HepG2 (cell line): Measurements from ENCODE around the gene LEMD1. TPM values are rescaled to one million over a fixed set of nuclear protein-coding genes. Genes with fewer than 3 reads are reported as not detected.

ENCODE experiments used
- ATAC-seq: fragments of 200-7000 bp; cut with Tn5 transposase; 3 replicates; pipeline ENCODE4 v1.9.1; 2020; ENCODE audit warnings: mild to moderate bottlenecking, moderate library complexity
- BruUV-seq: library from RNA; stranded (reverse); fragments of 400-500 nt; replicated peaks from 2 replicates; lab custom pipeline; 2021; lab: Mats Ljungman, UMichigan
- CTCF ChIA-PET: fragments of 300-600 bp; formaldehyde crosslinking; extraction: SDS; loops from one replicate; lab custom pipeline; 2021; ENCODE audit warnings: low total read pairs, inconsistent platforms, low intra/inter-chr PET ratio; lab: Yijun Ruan, JAX
- POLR2A ChIA-PET: fragments of 350-600 bp; sonication (Branson Sonifier 250); formaldehyde crosslinking; loops from one replicate; lab custom pipeline; 2020; ENCODE audit warnings: antibody characterized with exemption, inconsistent platforms; lab: Yijun Ruan, JAX
- DNase-seq: peaks from one replicate; pipeline ENCODE4 v3.0.0-alpha.2; 2015; ENCODE audit warnings: low spot score
- FAIRE-seq: peaks from 3 replicates; lab custom pipeline; 2011; peaks lifted over from hg19 to GRCh38; lab: Jason Lieb, UNC
- H2AFZ ChIP-seq: one replicate; pipeline ENCODE4 v1.6.1; 2011; ENCODE audit warnings: low read length, inconsistent platforms
- H3K27ac ChIP-seq: fragments of 300-600 bp; 3 replicates; pipeline ENCODE4 v1.8.0; 2011; ENCODE audit warnings: mixed run types, mild to moderate bottlenecking, mixed read lengths, low read length, inconsistent platforms; ENCODE audit not compliant: insufficient read depth; ENCODE audit errors: extremely low read length
- H3K27me3 ChIP-seq, 2 experiments: fragments of 200-600 bp in 1 of 2; 2 replicates in 1 of 2; 3 replicates in 1 of 2; pipeline versions ENCODE4 v1.6.0 to v1.8.0; 2011; ENCODE audit warnings: low read length in 2 of 2, mild to moderate bottlenecking in 2 of 2, moderate library complexity in 2 of 2, inconsistent platforms in 1 of 2; ENCODE audit not compliant: insufficient read depth in 2 of 2, control insufficient read depth in 1 of 2
- H3K36me3 ChIP-seq, 2 experiments: fragments of 200-600 bp in 1 of 2; replicated peaks in 1 of 2; 2 replicates in 1 of 2; 3 replicates in 1 of 2; pipeline versions ENCODE4 v1.5.1 to v1.8.0; 2011; ENCODE audit warnings: low read length in 2 of 2, inconsistent platforms in 1 of 2; ENCODE audit not compliant: insufficient read depth in 2 of 2, control insufficient read depth in 1 of 2
- H3K4me1 ChIP-seq: 2 replicates; pipeline ENCODE4 v1.5.1; 2012; ENCODE audit warnings: low read length, inconsistent platforms; ENCODE audit not compliant: insufficient read depth
- H3K4me2 ChIP-seq: 2 replicates; pipeline ENCODE4 v1.6.0; 2011; ENCODE audit warnings: low read depth, low read length, inconsistent platforms
- H3K4me3 ChIP-seq, 3 experiments: fragments of 200-600 bp in 1 of 3; sonication (generic), shearing (Covaris generic) in 1 of 3; replicated peaks in 1 of 3; 2 replicates each; pipeline ENCODE4 v1.5.1; 2011 to 2016; ENCODE audit warnings: low read length in 3 of 3, inconsistent platforms in 2 of 3, low read depth in 2 of 3, mild to moderate bottlenecking in 2 of 3, control low read depth in 1 of 3, mixed read lengths in 1 of 3; ENCODE audit not compliant: insufficient read depth in 1 of 3
- H3K79me2 ChIP-seq: one replicate; pipeline ENCODE4 v1.6.1; 2011; ENCODE audit warnings: low read length, inconsistent platforms; ENCODE audit not compliant: insufficient read depth
- H3K9ac ChIP-seq: 2 replicates; pipeline ENCODE4 v1.6.0; 2011; ENCODE audit warnings: mild to moderate bottlenecking, low read depth, low read length, inconsistent platforms; ENCODE audit not compliant: insufficient read depth
- H3K9me3 ChIP-seq: 2 replicates; pipeline ENCODE4 v1.5.1; 2012; ENCODE audit warnings: mild to moderate bottlenecking, low read length
- H4K20me1 ChIP-seq: 2 replicates; pipeline ENCODE4 v1.6.0; 2011; ENCODE audit warnings: inconsistent platforms, mild to moderate bottlenecking, low read length, moderate library complexity; ENCODE audit not compliant: insufficient read depth
- FOXA1 ChIP-seq, 2 experiments: fragments of 450-650 bp in 1 of 2; sonication (generic) in 1 of 2; formaldehyde crosslinking in 1 of 2; IDR thresholded peaks; 2 replicates each; pipeline versions ENCODE4 v1.4.0 to v1.6.1; 2016 to 2020; ENCODE audit warnings: missing genetic modification reagents in 1 of 2
- TEAD2 ChIP-seq: sonication (generic); formaldehyde crosslinking; IDR thresholded peaks from 2 replicates; pipeline ENCODE4 v1.9.0; 2021; ENCODE audit warnings: missing genetic modification reagents
- ZNF652 ChIP-seq: IDR thresholded peaks from 2 replicates; pipeline ENCODE4 v1.6.1; 2016; ENCODE audit warnings: low read depth, borderline replicate concordance
- WGBS: methylation state at CpG from one replicate; pipeline ENCODE4 v1.1.6; 2017; ENCODE audit warnings: low lambda C conversion rate; 5-methylcytosine and 5-hydroxymethylcytosine counted together
- in situ Hi-C: cut with HindIII; loops from 2 replicates; pipeline ENCODE4 v1.10.0; 2017; ENCODE audit warnings: low pct_unique_long_range_greater_than_20kb; ENCODE audit not compliant: extremely low pct_ligation_motif_present
- intact Hi-C: fragments of 100-400 bp; cut with micrococcal nuclease; formaldehyde crosslinking; loops from one replicate; pipeline ENCODE4 v1.10.0; 2022; ENCODE audit not compliant: unreplicated experiment
- polyA plus RNA-seq, 8 experiments: library from polyadenylated mRNA; depleted of rRNA in 3 of 8; stranded (reverse) in 7 of 8; unstranded in 1 of 8; fragments of >200 nt; fragmentation: Illumina TruSeq in 4 of 8; extraction: Trizol in 4 of 8; gene quantifications; 2 replicates each; pipeline versions ENCODE4 v1.2.1 to v1.2.3, GENCODE V29; 2011 to 2016; ENCODE audit warnings: low read depth in 4 of 8, missing spikeins in 1 of 8, mixed read lengths in 1 of 8; ENCODE audit not compliant: insufficient read depth in 1 of 8
- total RNA-seq, 5 experiments: library from RNA; depleted of rRNA; stranded (reverse); fragments of >200 nt; fragmentation: Illumina TruSeq; extraction: Trizol; gene quantifications; 2 replicates each; pipeline ENCODE4 v1.2.3, GENCODE V29; 2016; ENCODE audit warnings: low read depth in 1 of 5
- TF ChIP-seq, protein P1 (sequence below): sonication (generic); formaldehyde crosslinking; IDR thresholded peaks from 2 replicates; pipeline ENCODE4 v1.8.1; 2023; ENCODE audit warnings: mild to moderate bottlenecking, moderate library complexity, missing genetic modification reagents

Gene LEMD1
- total and polyA plus RNA-seq, 2 of the 13 experiments (the other 11 are each of a cell fraction or from before 2014, with no cell fraction given) = 1.4 to 2.3 TPM

DNA sequence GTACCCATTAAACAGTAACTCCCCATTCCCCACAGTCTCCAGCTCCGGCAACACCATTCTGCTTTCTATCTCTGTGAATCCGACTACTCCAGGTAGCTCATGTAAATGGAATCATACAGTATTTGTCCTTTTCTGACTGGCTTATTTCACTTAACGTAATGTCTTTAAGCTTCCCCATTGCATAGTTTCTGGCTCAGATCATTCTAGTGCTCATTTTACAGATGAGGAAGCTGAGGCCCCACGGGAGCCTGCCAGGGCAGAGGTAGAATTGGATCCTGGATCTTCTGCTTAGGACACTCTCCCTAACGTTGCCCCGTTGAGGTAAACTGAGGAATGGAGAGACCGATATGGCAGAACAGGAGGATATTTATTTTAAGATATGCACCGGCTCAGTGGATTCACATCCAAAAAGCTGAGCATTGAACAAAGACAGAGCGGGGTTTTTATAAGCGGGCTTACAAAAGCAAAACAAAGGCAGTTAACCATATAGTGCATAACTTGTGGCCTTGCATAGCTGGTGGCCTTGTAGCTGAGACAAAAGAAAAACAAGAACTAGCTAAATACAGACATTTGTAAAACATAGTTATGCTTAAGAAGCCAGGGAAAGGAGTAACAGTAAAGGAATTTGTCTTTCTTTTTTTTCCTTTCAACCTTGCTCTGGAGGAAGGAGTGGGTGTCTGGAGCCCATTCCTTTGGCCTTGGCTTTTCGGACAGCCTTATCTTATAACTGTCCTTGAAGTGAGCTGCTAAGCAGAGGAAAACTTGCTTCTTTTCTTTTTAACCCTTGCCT lies 49.8 kb downstream of the LEMD1 start:
- intact Hi-C loops (no loop called here), in situ Hi-C loops (no loop called here)
- H3K36me3 ChIP-seq = no peaks in the 10 kb centered on the region
- peaks cover 5% of the 10 kb centered on the region; the same call in 1 of the 2 replicates for H3K4me1 ChIP-seq
- no peaks in the 10 kb centered on the region for H3K9me3 ChIP-seq
- no peaks in the 10 kb centered on the region for H3K79me2 ChIP-seq
- TF ChIP-seq FOXA1 (IDR thresholded peaks at IDR 0.05) = no peak
- TF ChIP-seq FOXA1 (CRISPR knock-in tag; IDR thresholded peaks at IDR 0.05) = no peak
- peak; percentile 25; the same call in 1 of the 2 replicates for TF ChIP-seq ZNF652
- TF ChIP-seq, protein P1, sequence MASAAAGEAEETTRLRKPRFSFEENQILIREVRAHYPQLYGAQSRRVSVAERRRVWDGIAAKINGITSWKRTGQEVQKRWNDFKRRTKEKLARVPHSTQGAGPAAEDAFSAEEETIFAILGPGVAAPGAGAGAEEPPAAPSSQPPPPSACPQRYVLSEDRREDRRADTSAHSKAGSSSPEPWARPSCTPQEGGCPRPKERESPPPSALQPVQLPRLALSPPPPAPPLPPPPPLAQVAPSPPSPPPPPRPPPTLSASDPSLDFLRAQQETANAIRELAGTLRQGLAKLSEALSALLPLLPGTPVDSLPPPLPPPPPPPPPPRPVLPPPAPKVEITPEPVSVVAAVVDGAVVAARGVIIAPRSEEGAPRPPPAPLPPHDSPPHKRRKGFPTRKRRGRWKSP (CRISPR knock-in tag) = no peak
- FAIRE-seq = no peak
- no peaks in the 10 kb centered on the region for H4K20me1 ChIP-seq
- H3K4me3 ChIP-seq = no peak overlapping the region
- ATAC-seq = no peak
- 38% methylated on average over 11 of the region's 11 CpGs for WGBS
- H2AFZ ChIP-seq = no peak overlapping the region
- peaks cover 1 to 35% of the 10 kb centered on the region in 2 experiments; a peak in 4 of 5 replicates for H3K27me3 ChIP-seq
- POLR2A ChIA-PET = no interaction called here
- H3K27ac ChIP-seq = no peak overlapping the region
- H3K9ac ChIP-seq = no peak overlapping the region
- DNase-seq = no peak
- H3K4me2 ChIP-seq = no peak overlapping the region
- no TSS peak for BruUV-seq
- CTCF ChIA-PET = no interaction called here

DNA sequence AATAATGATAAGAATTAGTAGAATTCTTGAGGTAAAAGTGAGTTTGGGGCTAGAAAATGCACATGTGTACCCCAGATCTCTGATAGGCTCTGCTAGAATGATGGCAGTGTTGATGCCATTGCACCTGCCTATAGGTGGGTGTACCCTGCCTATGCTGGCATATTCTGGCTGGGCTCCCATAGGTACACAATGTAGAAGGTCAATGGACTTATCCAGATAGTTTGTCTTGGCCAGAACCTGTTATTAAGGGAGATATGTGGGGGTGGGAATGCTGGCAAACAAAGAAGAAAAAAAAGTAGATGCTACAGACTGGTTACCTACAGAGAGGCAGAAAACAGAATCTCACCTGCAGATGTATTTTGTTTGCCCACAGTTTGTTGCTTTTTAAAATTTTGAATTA lies 51.1 kb downstream of the LEMD1 start:
- CTCF ChIA-PET = no interaction called here
- no peak for FAIRE-seq

More for the DNA sequence above, 51.1 kb downstream of the LEMD1 start:
- POLR2A ChIA-PET = interaction anchor here (0.6 kb wide), 1 partner anchor 171 kb away, joined by 3 read pairs; no protein-coding TSS in a partner anchor
- ATAC-seq (no peak), DNase-seq (no peak)
- H3K9ac ChIP-seq = no peak overlapping the region
- no peaks in the 10 kb centered on the region for H4K20me1 ChIP-seq
- H3K4me3 ChIP-seq = no peak overlapping the region
- no peaks in the 10 kb centered on the region for H3K36me3 ChIP-seq
- no peak overlapping the region for H2AFZ ChIP-seq
- no peak overlapping the region for H3K4me2 ChIP-seq
- no TSS peak for BruUV-seq
- H3K4me1 ChIP-seq = peaks cover 6% of the 10 kb centered on the region; the same call in 1 of the 2 replicates
- no peaks in the 10 kb centered on the region for H3K79me2 ChIP-seq
- TF ChIP-seq TEAD2 (CRISPR knock-in tag) = no peak
- no peaks in the 10 kb centered on the region for H3K9me3 ChIP-seq
- H3K27me3 ChIP-seq = peaks cover 1 to 32% of the 10 kb centered on the region in 2 experiments; a peak in 3 of 5 replicates
- intact Hi-C loops (no loop called here), in situ Hi-C loops (no loop called here)
- H3K27ac ChIP-seq = no peak overlapping the region
